Peyer's patch (tissue), 4 donors: ENCODE results near the gene NCAPG2.

Experiments
- CTCF ChIP-seq, 6 experiments: fragments of 450-650 bp in 4 of 6; fragments of 200-600 bp in 2 of 6; sonication (generic) in 1 of 6; IDR thresholded peaks; one replicate each; pipeline ENCODE4 v1.5.1; 2017 to 2019; ENCODE audit warnings: antibody characterized with exemption in 6 of 6, mild to moderate bottlenecking in 3 of 6, moderate library complexity in 1 of 6
- POLR2A ChIP-seq, 2 donors: fragments of 450-650 bp; IDR thresholded peaks; one replicate each; pipeline ENCODE4 v1.5.1; 2017; ENCODE audit warnings: antibody characterized with exemption in 2 of 2, mild to moderate bottlenecking in 2 of 2, moderate library complexity in 2 of 2

GRCh38 chr7:158603773-158604755 is 100.5 kb downstream of the NCAPG2 start:
- TF ChIP-seq CTCF (IDR thresholded peaks at IDR 0.05) (no peak), POLR2A (IDR thresholded peaks at IDR 0.05) (no peak)
